Retinal pigment epithelial cell (primary cell): ENCODE measurements around the gene PRICKLE3.
A peak's percentile ranks its signal among the peaks of the same experiment; 100 is the strongest.

Source experiments
- DNase-seq: peaks from one replicate; pipeline ENCODE4 v3.0.0-alpha.2; 2010; ENCODE audit warnings: low read depth
- H3K4me3 ChIP-seq: 2 replicates; pipeline ENCODE4 v1.5.1; 2011; ENCODE audit warnings: mild to moderate bottlenecking, low read length, control low read depth, moderate library complexity
- TF ChIP-seq, protein P1 (sequence below): conservative IDR thresholded peaks from 2 replicates; pipeline ENCODE4 v1.5.1; 2011; ENCODE audit warnings: low read depth, low read length, control low read depth, inconsistent platforms

The PRICKLE3 gene

GRCh38 chrX:49230500-49231232, 44.5 kb upstream of the PRICKLE3 start:
- TF ChIP-seq, protein P1, sequence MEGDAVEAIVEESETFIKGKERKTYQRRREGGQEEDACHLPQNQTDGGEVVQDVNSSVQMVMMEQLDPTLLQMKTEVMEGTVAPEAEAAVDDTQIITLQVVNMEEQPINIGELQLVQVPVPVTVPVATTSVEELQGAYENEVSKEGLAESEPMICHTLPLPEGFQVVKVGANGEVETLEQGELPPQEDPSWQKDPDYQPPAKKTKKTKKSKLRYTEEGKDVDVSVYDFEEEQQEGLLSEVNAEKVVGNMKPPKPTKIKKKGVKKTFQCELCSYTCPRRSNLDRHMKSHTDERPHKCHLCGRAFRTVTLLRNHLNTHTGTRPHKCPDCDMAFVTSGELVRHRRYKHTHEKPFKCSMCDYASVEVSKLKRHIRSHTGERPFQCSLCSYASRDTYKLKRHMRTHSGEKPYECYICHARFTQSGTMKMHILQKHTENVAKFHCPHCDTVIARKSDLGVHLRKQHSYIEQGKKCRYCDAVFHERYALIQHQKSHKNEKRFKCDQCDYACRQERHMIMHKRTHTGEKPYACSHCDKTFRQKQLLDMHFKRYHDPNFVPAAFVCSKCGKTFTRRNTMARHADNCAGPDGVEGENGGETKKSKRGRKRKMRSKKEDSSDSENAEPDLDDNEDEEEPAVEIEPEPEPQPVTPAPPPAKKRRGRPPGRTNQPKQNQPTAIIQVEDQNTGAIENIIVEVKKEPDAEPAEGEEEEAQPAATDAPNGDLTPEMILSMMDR, result peak; percentile 35
- DNase-seq, result no peak
- peak overlapping the region; percentile 31 for H3K4me3 ChIP-seq

DNA sequence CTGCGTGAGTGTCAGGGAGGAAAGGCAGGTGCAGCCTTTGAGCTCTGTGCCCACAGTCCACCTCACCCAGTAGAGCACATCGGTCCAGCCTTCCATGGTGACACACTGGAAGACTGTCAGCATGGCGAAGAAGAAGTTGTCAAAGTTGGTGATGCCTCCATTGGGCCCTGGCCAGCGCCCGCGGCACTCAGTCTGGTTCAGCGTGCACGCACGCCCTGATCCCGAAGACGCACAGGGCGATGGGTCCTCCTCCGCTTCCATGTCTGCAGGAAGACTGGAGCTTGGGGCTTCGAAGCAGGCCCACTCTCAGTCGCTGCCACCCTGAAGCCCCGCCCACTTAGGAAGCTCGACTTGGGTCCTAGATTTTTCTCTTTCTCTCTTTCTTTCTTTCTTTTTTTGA, 42.0 kb upstream of the PRICKLE3 start:
- DNase-seq, result no peak
- no peak overlapping the region for H3K4me3 ChIP-seq
- TF ChIP-seq, protein P1, result no peak

DNA sequence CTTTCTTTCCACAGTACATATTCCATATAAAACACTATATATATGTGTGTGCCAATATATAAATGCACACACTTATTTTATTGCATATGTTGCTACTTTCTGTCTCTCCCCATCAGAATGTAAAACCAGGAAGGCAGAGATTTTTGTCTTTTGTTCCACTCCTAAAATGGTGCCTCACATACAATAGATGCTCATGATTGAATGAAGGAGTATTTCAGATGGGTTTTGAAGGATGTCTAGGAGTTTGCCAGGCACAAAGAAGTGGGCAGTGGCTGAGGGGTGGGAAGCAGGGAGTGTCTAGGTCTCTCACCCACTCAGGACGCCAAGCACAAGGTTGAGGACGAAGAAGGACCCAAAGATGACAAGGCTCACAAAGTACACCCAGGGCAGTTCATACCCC, 41.6 kb upstream of the PRICKLE3 start:
- DNase-seq, result no peak
- no peak overlapping the region for H3K4me3 ChIP-seq
- TF ChIP-seq, protein P1, result no peak

DNA sequence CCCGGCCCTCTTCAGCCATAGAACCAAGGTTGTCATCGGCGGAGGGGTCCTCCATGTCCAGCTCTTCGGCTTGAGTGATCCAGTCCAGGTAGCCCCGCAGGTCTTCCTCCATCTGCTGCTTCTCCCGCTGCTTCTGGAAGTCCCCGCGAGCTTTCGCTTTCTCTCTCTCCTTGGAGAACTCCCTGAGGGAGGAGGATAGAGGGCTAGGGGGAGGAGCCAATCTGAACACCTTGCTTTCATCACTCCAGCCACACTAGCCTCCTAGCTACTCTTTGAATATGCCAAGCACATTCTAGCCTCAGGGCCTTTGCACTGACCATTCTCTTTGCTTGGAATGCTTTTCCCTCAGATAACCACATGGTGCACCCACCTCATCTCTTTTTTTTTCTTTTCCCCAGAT, 40.8 kb upstream of the PRICKLE3 start:
- TF ChIP-seq, protein P1, result no peak
- no peak overlapping the region for H3K4me3 ChIP-seq
- no peak for DNase-seq

- H3K4me3 ChIP-seq, result no peak overlapping the region
- no peak for DNase-seq
- TF ChIP-seq, protein P1, result no peak
Measured at GRCh38 chrX:49225858-49226257, 39.7 kb upstream of the PRICKLE3 start.

DNA sequence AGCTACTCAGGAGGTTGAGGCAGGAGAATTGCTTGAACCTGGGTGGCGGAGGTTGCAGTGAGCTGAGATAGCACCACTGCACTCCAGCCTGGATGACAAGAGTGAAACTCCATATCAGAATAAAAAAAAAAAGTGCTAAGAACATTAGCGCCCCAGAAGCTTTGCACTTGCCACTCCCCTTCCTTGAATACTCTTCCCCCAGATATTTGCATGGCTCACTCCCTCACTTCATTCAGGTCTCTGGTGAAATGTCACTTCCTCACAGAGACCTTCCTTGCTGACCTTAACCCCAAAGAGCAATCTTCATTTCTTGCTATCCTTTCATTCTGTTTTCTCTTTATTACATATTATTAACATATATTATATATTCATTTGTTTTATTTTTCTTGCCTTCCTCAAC, 35.7 kb upstream of the PRICKLE3 start:
- TF ChIP-seq, protein P1, result no peak
- H3K4me3 ChIP-seq, result no peak overlapping the region
- no peak for DNase-seq

DNA sequence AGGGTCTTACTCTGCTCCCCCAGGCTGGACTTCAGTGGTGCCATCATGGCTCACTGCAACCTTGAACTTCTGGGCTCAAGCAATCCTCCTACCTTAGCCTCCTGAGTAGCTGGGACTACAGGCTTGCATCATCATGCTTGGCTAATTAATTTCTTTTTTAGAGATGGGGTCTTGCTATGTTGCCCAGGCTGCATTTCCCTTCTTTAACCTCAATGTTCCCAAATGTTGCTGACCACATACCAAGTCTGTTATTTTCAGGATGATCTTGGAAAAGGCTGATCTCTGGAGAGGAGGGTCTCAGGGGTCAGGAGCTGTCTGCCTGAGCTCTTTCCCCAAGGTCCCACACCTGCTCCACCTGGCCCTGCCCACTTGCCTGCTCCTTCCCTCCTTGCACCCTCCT, 33.9 kb upstream of the PRICKLE3 start:
- DNase-seq, result no peak
- no peak overlapping the region for H3K4me3 ChIP-seq
- TF ChIP-seq, protein P1, result no peak
